ENCODE measurements around the gene EEA1. TPM values are rescaled to one million over a fixed set of nuclear protein-coding genes. Genes with fewer than 3 reads are reported as not detected.

Gene EEA1
- polyA plus RNA-seq, 2 of the 4 experiments (the other 2 are of a cell fraction), result 6.6 to 8.1 TPM

DNA sequence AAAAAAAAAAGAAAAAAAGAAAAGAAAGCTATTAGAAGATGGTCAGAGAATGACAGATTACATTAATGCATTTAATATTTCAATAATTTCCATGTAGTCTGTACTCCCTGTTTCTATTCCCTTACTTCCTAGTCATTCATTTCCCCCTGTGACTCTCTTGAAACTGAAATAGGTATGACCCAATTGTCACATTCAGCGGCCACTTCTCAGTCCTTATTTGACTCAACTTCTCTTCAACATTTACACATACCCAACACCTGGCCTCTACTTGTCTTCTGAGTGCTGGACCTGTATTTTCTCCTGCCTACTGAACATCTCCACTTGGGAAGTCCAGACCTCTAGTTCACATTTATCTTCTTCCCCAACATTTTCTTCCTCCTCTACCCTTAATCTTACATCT lies 7.2 kb downstream of the EEA1 start:
- WGBS (ENCODE audit: missing lambda C conversion rate), result 100% methylated on average over 1 of the region's 1 CpG
- H3K9me3 ChIP-seq, result no peaks in the 10 kb centered on the region
- ChIA-PET POLR2A (no interaction called here), CTCF (no interaction called here)
- no peak overlapping the region for H3K4me3 ChIP-seq
- H3K4me1 ChIP-seq, result peaks cover 6% of the 10 kb centered on the region
- DNase-seq (ENCODE audit: low read depth in 1 of 2, low spot score in 1 of 2), result no peak
- no peak for FAIRE-seq
- TF ChIP-seq MAFK (IDR thresholded peaks at IDR 0.05; ENCODE audit: partially characterized antibody), result no peak
- no peak for TF ChIP-seq JUN (IDR thresholded peaks at IDR 0.05)
- no peak overlapping the region for H3K4me2 ChIP-seq
- ATAC-seq, result no peak
- no peak overlapping the region for H3K27ac ChIP-seq

DNA sequence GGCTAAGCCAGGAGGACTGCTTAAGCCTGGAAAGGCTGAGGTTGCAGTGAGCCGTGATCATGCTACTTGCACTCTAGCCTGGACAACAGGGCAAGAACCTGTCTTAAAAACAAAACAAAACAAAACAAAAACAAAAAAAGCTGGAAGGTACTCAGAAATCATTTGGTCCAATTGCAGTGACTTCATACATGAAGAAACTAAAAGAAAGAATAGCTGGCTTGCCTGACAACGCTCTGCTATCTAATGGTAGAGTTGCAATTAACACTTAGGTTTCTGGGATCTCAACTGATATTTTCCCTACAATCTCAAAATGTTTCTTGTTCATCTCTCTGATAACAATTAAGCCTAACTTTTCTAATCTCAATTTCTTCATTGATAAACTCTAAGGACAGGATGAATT lies 13.7 kb downstream of the EEA1 start:
- Histone ChIP-seq H3K4me1 (no peaks in the 10 kb centered on the region), H3K27ac (no peak overlapping the region), H3K4me3 (no peak overlapping the region), H3K9me3 (no peaks in the 10 kb centered on the region), H3K4me2 (no peak overlapping the region)
- DNase-seq (ENCODE audit: low read depth in 1 of 2, low spot score in 1 of 2), result no peak
- POLR2A ChIA-PET, result no interaction called here
- no peak for FAIRE-seq
- CTCF ChIA-PET, result interaction anchor here (1.6 kb wide), 1 partner anchor 9 kb away, joined by 5 read pairs; no protein-coding TSS in a partner anchor
- ATAC-seq, result no peak
- 93% methylated on average over 2 of the region's 2 CpGs for WGBS (ENCODE audit: missing lambda C conversion rate)
- TF ChIP-seq HDAC2 (IDR thresholded peaks at IDR 0.05) (no peak), HOXB5 (CRISPR knock-in tag; IDR thresholded peaks at IDR 0.05) (no peak), MYC (IDR thresholded peaks at IDR 0.05; ENCODE audit: borderline replicate concordance, low read length) (no peak), KDM5A (IDR thresholded peaks at IDR 0.05) (no peak), RCOR1 (IDR thresholded peaks at IDR 0.05; ENCODE audit: low read depth, low read length) (no peak), NPAS2 (CRISPR knock-in tag; IDR thresholded peaks at IDR 0.05; ENCODE audit: borderline replicate concordance) (no peak), ZSCAN20 (CRISPR knock-in tag; IDR thresholded peaks at IDR 0.05) (no peak), CEBPB (IDR thresholded peaks at IDR 0.05) (no peak), CHD2 (IDR thresholded peaks at IDR 0.05; ENCODE audit: low read length, partially characterized antibody) (no peak), ZFP36 (IDR thresholded peaks at IDR 0.05; ENCODE audit: borderline replicate concordance, partially characterized antibody) (no peak), RAD21 (conservative IDR thresholded peaks at IDR 0.05 in 1 of 2, IDR thresholded peaks at IDR 0.05 in 1 of 2) (no peak), SREBF2 (IDR thresholded peaks at IDR 0.05) (no peak), RFX5 (IDR thresholded peaks at IDR 0.05) (no peak), NFE2L2 (conservative IDR thresholded peaks at IDR 0.05; ENCODE audit: low read length) (no peak), MAFK (IDR thresholded peaks at IDR 0.05; ENCODE audit: partially characterized antibody) (no peak), FOSB (CRISPR knock-in tag; IDR thresholded peaks at IDR 0.05) (no peak)
- TF ChIP-seq, protein P1, sequence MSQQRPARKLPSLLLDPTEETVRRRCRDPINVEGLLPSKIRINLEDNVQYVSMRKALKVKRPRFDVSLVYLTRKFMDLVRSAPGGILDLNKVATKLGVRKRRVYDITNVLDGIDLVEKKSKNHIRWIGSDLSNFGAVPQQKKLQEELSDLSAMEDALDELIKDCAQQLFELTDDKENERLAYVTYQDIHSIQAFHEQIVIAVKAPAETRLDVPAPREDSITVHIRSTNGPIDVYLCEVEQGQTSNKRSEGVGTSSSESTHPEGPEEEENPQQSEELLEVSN (IDR thresholded peaks at IDR 0.05; ENCODE audit: borderline replicate concordance, low read depth), result no peak
- TF ChIP-seq, protein P2, sequence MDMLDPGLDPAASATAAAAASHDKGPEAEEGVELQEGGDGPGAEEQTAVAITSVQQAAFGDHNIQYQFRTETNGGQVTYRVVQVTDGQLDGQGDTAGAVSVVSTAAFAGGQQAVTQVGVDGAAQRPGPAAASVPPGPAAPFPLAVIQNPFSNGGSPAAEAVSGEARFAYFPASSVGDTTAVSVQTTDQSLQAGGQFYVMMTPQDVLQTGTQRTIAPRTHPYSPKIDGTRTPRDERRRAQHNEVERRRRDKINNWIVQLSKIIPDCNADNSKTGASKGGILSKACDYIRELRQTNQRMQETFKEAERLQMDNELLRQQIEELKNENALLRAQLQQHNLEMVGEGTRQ (IDR thresholded peaks at IDR 0.05), result no peak
- TF ChIP-seq, protein P3, sequence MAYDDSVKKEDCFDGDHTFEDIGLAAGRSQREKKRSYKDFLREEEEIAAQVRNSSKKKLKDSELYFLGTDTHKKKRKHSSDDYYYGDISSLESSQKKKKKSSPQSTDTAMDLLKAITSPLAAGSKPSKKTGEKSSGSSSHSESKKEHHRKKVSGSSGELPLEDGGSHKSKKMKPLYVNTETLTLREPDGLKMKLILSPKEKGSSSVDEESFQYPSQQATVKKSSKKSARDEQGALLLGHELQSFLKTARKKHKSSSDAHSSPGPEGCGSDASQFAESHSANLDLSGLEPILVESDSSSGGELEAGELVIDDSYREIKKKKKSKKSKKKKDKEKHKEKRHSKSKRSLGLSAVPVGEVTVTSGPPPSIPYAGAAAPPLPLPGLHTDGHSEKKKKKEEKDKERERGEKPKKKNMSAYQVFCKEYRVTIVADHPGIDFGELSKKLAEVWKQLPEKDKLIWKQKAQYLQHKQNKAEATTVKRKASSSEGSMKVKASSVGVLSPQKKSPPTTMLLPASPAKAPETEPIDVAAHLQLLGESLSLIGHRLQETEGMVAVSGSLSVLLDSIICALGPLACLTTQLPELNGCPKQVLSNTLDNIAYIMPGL (CRISPR knock-in tag; IDR thresholded peaks at IDR 0.05; ENCODE audit: borderline replicate concordance), result no peak

DNA sequence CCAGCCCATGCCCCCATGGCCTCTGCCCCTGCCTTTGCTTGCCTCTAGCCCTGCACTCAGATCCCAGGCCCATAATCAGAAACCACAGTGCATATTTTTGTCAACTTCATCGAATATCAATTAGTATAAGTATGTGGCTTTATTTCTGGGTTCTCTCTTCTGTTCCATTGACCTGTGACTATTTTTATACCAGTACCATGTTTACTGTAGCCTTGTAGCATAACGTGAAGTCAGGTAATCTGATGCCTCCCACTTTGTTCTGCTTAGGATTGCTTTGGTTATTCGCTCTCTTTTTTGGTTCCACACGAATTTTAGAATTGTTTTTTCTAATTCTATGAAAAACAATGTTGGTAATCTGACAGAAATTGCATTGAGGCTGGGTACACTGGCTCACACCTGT lies 14.9 kb downstream of the EEA1 start:
- ATAC-seq (no peak), FAIRE-seq (no peak), DNase-seq (ENCODE audit: low read depth in 1 of 2, low spot score in 1 of 2) (no peak)
- no peak for TF ChIP-seq RARB (CRISPR knock-in tag; IDR thresholded peaks at IDR 0.05)
- TF ChIP-seq HOXA7 (CRISPR knock-in tag; IDR thresholded peaks at IDR 0.05), result no peak
- TF ChIP-seq RAD21 (conservative IDR thresholded peaks at IDR 0.05 in 1 of 2, IDR thresholded peaks at IDR 0.05 in 1 of 2), result no peak
- no peak for TF ChIP-seq NPAS2 (CRISPR knock-in tag; IDR thresholded peaks at IDR 0.05; ENCODE audit: borderline replicate concordance)
- TF ChIP-seq, protein P4, sequence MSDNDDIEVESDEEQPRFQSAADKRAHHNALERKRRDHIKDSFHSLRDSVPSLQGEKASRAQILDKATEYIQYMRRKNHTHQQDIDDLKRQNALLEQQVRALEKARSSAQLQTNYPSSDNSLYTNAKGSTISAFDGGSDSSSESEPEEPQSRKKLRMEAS (IDR thresholded peaks at IDR 0.05), result no peak
- TF ChIP-seq HOXB5 (CRISPR knock-in tag; IDR thresholded peaks at IDR 0.05), result no peak
- TF ChIP-seq, protein P1 (IDR thresholded peaks at IDR 0.05; ENCODE audit: borderline replicate concordance, low read depth), result no peak
- no peak for TF ChIP-seq KDM1A (IDR thresholded peaks at IDR 0.05; ENCODE audit: low read depth)
- no peak for TF ChIP-seq CHD4 (IDR thresholded peaks at IDR 0.05; ENCODE audit: borderline replicate concordance)
- no peak for TF ChIP-seq EHF (CRISPR knock-in tag; IDR thresholded peaks at IDR 0.05)
- TF ChIP-seq NFE2L2 (conservative IDR thresholded peaks at IDR 0.05; ENCODE audit: low read length), result no peak
- TF ChIP-seq, protein P5, sequence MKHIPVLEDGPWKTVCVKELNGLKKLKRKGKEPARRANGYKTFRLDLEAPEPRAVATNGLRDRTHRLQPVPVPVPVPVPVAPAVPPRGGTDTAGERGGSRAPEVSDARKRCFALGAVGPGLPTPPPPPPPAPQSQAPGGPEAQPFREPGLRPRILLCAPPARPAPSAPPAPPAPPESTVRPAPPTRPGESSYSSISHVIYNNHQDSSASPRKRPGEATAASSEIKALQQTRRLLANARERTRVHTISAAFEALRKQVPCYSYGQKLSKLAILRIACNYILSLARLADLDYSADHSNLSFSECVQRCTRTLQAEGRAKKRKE (CRISPR knock-in tag; IDR thresholded peaks at IDR 0.05; ENCODE audit: low read depth), result no peak
- TF ChIP-seq ZNF302 (CRISPR knock-in tag; IDR thresholded peaks at IDR 0.05), result no peak
- no peak for TF ChIP-seq ZC3H11A (IDR thresholded peaks at IDR 0.05)
- POLR2A ChIA-PET, result no interaction called here
- CTCF ChIA-PET, result interaction anchor here (1.6 kb wide), 1 partner anchor 8 kb away, joined by 5 read pairs; no protein-coding TSS in a partner anchor
- no peak overlapping the region for H3K27ac ChIP-seq
- no peaks in the 10 kb centered on the region for H3K4me1 ChIP-seq
- WGBS (ENCODE audit: missing lambda C conversion rate), result 72% methylated on average over 4 of the region's 4 CpGs
- H3K4me3 ChIP-seq, result no peak overlapping the region
- peaks cover 5% of the 10 kb centered on the region for H3K9me3 ChIP-seq
- no peak overlapping the region for H3K4me2 ChIP-seq

Measured in A549 (cell line).